Activated CD4-positive, alpha-beta T cell treated with anti-CD3 and anti-CD28 coated beads, Interleukin-2, amount 50 U/mL, for 24 hours (primary cell): Measurements from ENCODE around the gene SULT1A1.
"Not testable (repeated sequence)": the region's sequence is repeated elsewhere in the genome, so short reads cannot be mapped to it uniquely, and the experiment has no call there.

Experiments used
- DNase-seq, 2 donors: peaks; one replicate each; pipeline ENCODE4 v3.0.0-alpha.2; 2020; ENCODE audit warnings: low read depth in 1 of 2, low spot score in 1 of 2

Gene SULT1A1

GRCh38 chr16:28609631-28610594 is at the start of gene SULT1A1:
Gene SULT1A1, minus strand, starts transcription at chr16:28610044. Its CDS starts 1,189 bp downstream, at chr16:28608855.
- DNase-seq, result no peak

GRCh38 chr16:28639959-28640358 is 30.1 kb upstream of the SULT1A1 start:
- DNase-seq, result not testable (repeated sequence)

GRCh38 chr16:28638359-28638758 is 28.5 kb upstream of the SULT1A1 start:
- DNase-seq, result not testable (repeated sequence)

GRCh38 chr16:28637765-28638164 is 27.9 kb upstream of the SULT1A1 start, which contains the start of gene NPIPB8:
Gene NPIPB8, plus strand, starts transcription at chr16:28638065. Its CDS starts 296 bp downstream, at chr16:28638361.
- DNase-seq, result not testable (repeated sequence)

- not testable (repeated sequence) for DNase-seq
These were observed 26.4 kb upstream of the SULT1A1 start for GRCh38 chr16:28636093-28636823.

GRCh38 chr16:28630905-28631304 is 21.1 kb upstream of the SULT1A1 start:
- not testable (repeated sequence) for DNase-seq

- DNase-seq, result peak; percentile 43 to 68
These were observed 13.4 kb upstream of the SULT1A1 start for GRCh38 chr16:28623172-28623711.

- not testable (repeated sequence) for DNase-seq
These were observed 12.8 kb upstream of the SULT1A1 start for GRCh38 chr16:28622532-28623171.

GRCh38 chr16:28621481-28622155 is 11.8 kb upstream of the SULT1A1 start:
- DNase-seq, result no peak

GRCh38 chr16:28620316-28620715 is 10.5 kb upstream of the SULT1A1 start:
- DNase-seq, result not testable (repeated sequence)

- DNase-seq, result no peak
These were observed 8.0 kb upstream of the SULT1A1 start for GRCh38 chr16:28617874-28618273.

GRCh38 chr16:28616636-28617035 is 6.8 kb upstream of the SULT1A1 start:
- DNase-seq, result no peak

- not testable (repeated sequence) for DNase-seq
These were observed 6.4 kb upstream of the SULT1A1 start for GRCh38 chr16:28616224-28616577.

GRCh38 chr16:28615486-28616223 is 5.8 kb upstream of the SULT1A1 start:
- not testable (repeated sequence) for DNase-seq

GRCh38 chr16:28614561-28614960 is 4.7 kb upstream of the SULT1A1 start:
- DNase-seq, result not testable (repeated sequence)

- DNase-seq, result not testable (repeated sequence)
These were observed 4.1 kb upstream of the SULT1A1 start for GRCh38 chr16:28613912-28614311.

- not testable (repeated sequence) for DNase-seq
These were observed 2.8 kb upstream of the SULT1A1 start for GRCh38 chr16:28612359-28613280.

- no peak for DNase-seq
These were observed 849 bp upstream of the SULT1A1 start for GRCh38 chr16:28610595-28611191.
